Activated CD4-positive, alpha-beta T cell treated with anti-CD3 and anti-CD28 coated beads, Interleukin-2, amount 10 ng/mL, durations not matched to agents 24 days and 14 days (primary cell): ENCODE data around the gene POFUT2. TPM values are rescaled to one million over a fixed set of nuclear protein-coding genes. Genes with fewer than 3 reads are reported as not detected.

Experiments
- DNase-seq: peaks from one replicate; pipeline ENCODE4 v3.0.0; 2022
- H3K27ac Mint-ChIP-seq: one replicate; pipeline ENCODE4 v1.8.0; 2022; ENCODE audit warnings: mild to moderate bottlenecking, mixed read lengths
- H3K27me3 Mint-ChIP-seq: one replicate; pipeline ENCODE4 v1.8.0; 2022; ENCODE audit warnings: mixed read lengths
- H3K36me3 Mint-ChIP-seq: one replicate; pipeline ENCODE4 v1.8.0; 2022; ENCODE audit warnings: low read depth, mild to moderate bottlenecking, mixed read lengths
- H3K4me1 Mint-ChIP-seq: one replicate; pipeline ENCODE4 v1.8.0; 2021; ENCODE audit warnings: mixed read lengths
- H3K4me3 Mint-ChIP-seq: one replicate; pipeline ENCODE4 v1.8.0; 2022; ENCODE audit warnings: mild to moderate bottlenecking, moderate library complexity, mixed read lengths
- H3K9me3 Mint-ChIP-seq: one replicate; pipeline ENCODE4 v1.8.0; 2021; ENCODE audit warnings: mixed read lengths
- intact Hi-C: fragments of 100-400 bp; cut with micrococcal nuclease; formaldehyde crosslinking; loops from one replicate; pipeline ENCODE4 v1.15.1; 2023
- total RNA-seq: library from RNA; stranded (reverse); gene quantifications from 2 replicates; pipeline ENCODE4 v1.2.3, GENCODE V29; 2022

Gene POFUT2
- total RNA-seq, 1 donor from 2014 or later: 17.9 TPM

DNA sequence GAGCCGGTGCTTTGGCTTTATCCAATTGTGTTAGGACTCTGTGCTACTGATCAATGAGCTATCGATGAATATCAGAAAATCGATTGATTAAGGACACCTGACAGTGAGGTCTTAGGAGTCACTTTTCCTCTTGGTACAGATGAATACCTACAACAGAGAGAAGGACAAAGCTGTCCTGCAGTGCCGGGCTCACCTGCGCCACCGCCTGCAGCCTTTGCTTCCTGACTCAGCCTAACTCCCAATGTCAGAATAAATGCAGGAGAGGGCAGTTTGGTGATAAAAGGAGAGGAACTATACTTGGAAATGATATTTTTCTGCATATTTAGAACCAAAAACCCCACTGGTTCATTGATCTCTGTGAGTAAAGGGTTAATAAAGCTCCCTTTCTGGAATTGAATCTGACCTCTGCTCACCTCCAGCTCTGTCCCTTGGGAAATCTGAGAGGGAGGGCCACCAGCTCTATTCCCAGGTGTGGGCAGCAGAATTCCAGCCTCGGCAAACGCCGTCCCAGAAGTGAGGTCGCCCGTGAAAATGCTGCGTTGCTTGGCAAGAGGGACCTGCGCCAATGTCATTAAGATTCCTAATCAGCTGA, 39.3 kb downstream of the POFUT2 start:
- H3K27ac Mint-ChIP-seq: no peak overlapping the region
- H3K4me1 Mint-ChIP-seq: no peaks in the 10 kb centered on the region
- intact Hi-C loops: no loop called here
- no peak overlapping the region for H3K4me3 Mint-ChIP-seq
- peaks cover 2% of the 10 kb centered on the region for H3K36me3 Mint-ChIP-seq
- H3K9me3 Mint-ChIP-seq: no peaks in the 10 kb centered on the region
- peaks cover 22% of the 10 kb centered on the region for H3K27me3 Mint-ChIP-seq
- peak; percentile 50 for DNase-seq

DNA sequence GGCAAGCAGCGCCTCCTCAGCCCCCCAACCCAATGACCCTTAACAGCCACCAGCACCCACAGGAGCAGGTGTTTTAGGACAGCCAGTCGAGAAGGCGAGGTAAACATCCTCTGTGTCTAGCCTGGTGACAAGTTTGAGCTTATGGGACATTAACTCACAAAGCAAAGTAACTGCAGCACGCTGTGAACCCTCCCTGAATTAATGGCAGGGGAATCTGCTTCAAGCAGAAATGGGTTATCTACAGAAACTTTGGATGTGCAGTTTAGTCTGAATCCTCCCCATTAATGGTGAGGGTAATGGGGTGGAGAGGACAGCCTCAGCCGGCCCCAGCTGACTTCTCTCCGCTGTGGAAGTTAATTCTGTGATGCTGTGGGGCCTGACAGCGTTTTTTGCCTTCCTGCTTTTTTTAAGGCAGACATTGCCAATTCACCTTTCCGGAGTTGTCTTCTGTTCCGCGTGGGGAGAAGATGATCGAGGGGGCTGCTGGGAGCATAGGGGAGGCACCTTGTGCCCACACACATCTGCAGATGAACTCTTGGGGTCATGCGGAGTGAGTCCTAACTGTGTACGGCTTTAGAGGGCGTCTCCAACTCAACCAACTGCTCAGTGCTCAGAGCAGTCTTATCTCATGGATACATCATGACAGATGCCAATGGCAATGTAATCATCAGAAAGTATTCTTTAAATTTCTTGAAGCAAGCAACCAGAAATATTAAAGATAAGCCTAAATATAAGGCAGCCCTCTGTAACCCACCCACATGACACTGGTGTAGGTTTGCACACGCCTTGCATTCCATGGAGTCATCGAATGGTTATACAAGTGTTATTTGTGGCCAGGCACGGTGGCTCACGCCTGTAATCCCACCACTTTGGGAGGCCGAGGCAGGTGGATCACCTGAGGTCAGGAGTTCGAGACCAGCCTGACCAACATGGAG, 41.0 kb downstream of the POFUT2 start:
- intact Hi-C loops: no loop called here
- H3K4me3 Mint-ChIP-seq: no peak overlapping the region
- H3K36me3 Mint-ChIP-seq: peaks cover 3% of the 10 kb centered on the region
- H3K9me3 Mint-ChIP-seq: peaks cover 6% of the 10 kb centered on the region
- H3K27ac Mint-ChIP-seq: no peak overlapping the region
- H3K4me1 Mint-ChIP-seq: no peaks in the 10 kb centered on the region
- peaks cover 26% of the 10 kb centered on the region for H3K27me3 Mint-ChIP-seq
- peak; percentile 47 for DNase-seq

GRCh38 chr21:45244799-45245340, 42.8 kb downstream of the POFUT2 start:
- intact Hi-C loops: no loop called here
- H3K36me3 Mint-ChIP-seq: peaks cover 3% of the 10 kb centered on the region
- H3K27me3 Mint-ChIP-seq: peaks cover 29% of the 10 kb centered on the region
- H3K4me1 Mint-ChIP-seq: no peaks in the 10 kb centered on the region
- H3K27ac Mint-ChIP-seq: no peak overlapping the region
- H3K4me3 Mint-ChIP-seq: no peak overlapping the region
- DNase-seq: no peak
- peaks cover 17% of the 10 kb centered on the region for H3K9me3 Mint-ChIP-seq

GRCh38 chr21:45243603-45244002, 44.1 kb downstream of the POFUT2 start:
- Mint-ChIP-seq H3K36me3 (peaks cover 3% of the 10 kb centered on the region), H3K4me3 (no peak overlapping the region), H3K27ac (no peak overlapping the region), H3K27me3 (peaks cover 36% of the 10 kb centered on the region), H3K4me1 (no peaks in the 10 kb centered on the region), H3K9me3 (peaks cover 17% of the 10 kb centered on the region)
- intact Hi-C loops: no loop called here
- no peak for DNase-seq

GRCh38 chr21:45241357-45241756, 46.3 kb downstream of the POFUT2 start:
- peaks cover 3% of the 10 kb centered on the region for H3K36me3 Mint-ChIP-seq
- H3K27me3 Mint-ChIP-seq: peaks cover 41% of the 10 kb centered on the region
- no peak overlapping the region for H3K4me3 Mint-ChIP-seq

GRCh38 chr21:45237401-45237800, 50.3 kb downstream of the POFUT2 start:
- H3K36me3 Mint-ChIP-seq: no peaks in the 10 kb centered on the region
- intact Hi-C loops: no loop called here
- H3K9me3 Mint-ChIP-seq: peaks cover 17% of the 10 kb centered on the region
- H3K27me3 Mint-ChIP-seq: peaks cover 54% of the 10 kb centered on the region
- H3K4me3 Mint-ChIP-seq: no peak overlapping the region
- peaks cover 2% of the 10 kb centered on the region for H3K4me1 Mint-ChIP-seq
- no peak for DNase-seq
- no peak overlapping the region for H3K27ac Mint-ChIP-seq

More at GRCh38 chr21:45241357-45241756, 46.3 kb downstream of the POFUT2 start:
- intact Hi-C loops: no loop called here
- peaks cover 17% of the 10 kb centered on the region for H3K9me3 Mint-ChIP-seq
- no peak overlapping the region for H3K27ac Mint-ChIP-seq
- peak; percentile 51 for DNase-seq
- H3K4me1 Mint-ChIP-seq: peaks cover 2% of the 10 kb centered on the region

- Mint-ChIP-seq H3K4me1 (peaks cover 2% of the 10 kb centered on the region), H3K9me3 (peaks cover 9% of the 10 kb centered on the region), H3K4me3 (no peak overlapping the region), H3K27ac (no peak overlapping the region), H3K27me3 (peaks cover 55% of the 10 kb centered on the region), H3K36me3 (no peaks in the 10 kb centered on the region)
- intact Hi-C loops: no loop called here
- DNase-seq: peak; percentile 57
Measured at GRCh38 chr21:45236481-45236880, 51.2 kb downstream of the POFUT2 start.

- H3K27ac Mint-ChIP-seq: no peak overlapping the region
- peaks cover 1% of the 10 kb centered on the region for H3K9me3 Mint-ChIP-seq
- DNase-seq: no peak
- no peaks in the 10 kb centered on the region for H3K36me3 Mint-ChIP-seq
- peaks cover 51% of the 10 kb centered on the region for H3K27me3 Mint-ChIP-seq
- no peak overlapping the region for H3K4me3 Mint-ChIP-seq
- intact Hi-C loops: no loop called here
- peaks cover 2% of the 10 kb centered on the region for H3K4me1 Mint-ChIP-seq
Measured at GRCh38 chr21:45235488-45235887, 52.2 kb downstream of the POFUT2 start.

DNA sequence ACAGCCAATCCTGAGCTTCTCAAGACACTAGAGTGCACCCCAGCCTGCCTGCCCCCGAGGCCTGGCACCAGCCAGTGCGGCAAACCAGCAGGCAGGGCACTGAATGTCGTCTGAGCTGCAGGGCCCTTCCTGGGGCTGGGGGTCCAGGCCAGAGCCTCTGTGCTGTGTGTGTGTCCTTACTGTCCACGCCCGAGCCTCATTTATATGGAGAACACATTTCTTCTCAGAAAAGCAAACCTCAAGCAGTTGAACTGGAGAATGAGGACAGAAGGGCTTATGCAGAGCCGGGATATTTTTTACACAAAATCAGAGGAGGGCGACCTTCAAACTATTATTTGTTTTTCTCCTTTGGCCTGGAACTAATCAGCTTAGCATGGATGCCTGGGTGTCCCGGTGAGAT, 52.7 kb downstream of the POFUT2 start:
- H3K4me1 Mint-ChIP-seq: peaks cover 2% of the 10 kb centered on the region

DNA sequence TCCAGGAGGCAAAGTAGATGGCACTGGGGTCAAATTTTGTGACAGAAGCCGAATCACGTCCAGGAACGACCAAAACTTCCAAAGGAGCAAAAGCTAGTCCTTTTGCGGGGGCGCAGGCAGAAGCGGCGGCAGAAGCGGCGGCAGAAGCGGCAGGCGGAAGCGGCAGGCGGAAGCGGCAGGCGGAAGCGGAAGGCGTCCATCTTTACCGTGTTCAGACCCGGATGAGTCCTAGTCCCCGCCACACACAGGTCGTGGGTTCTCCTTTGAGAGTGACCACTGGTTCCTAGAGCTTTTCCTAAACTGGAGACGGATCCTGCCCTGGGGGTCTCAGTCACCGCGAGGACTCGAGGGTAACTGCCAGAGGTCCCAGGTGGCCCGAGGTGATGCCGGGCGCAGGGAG, 53.6 kb downstream of the POFUT2 start:
- Mint-ChIP-seq H3K36me3 (no peaks in the 10 kb centered on the region), H3K4me3 (no peak overlapping the region), H3K4me1 (peaks cover 2% of the 10 kb centered on the region), H3K27me3 (peaks cover 40% of the 10 kb centered on the region), H3K9me3 (no peaks in the 10 kb centered on the region), H3K27ac (no peak overlapping the region)
- intact Hi-C loops: no loop called here
- no peak for DNase-seq

More for the DNA sequence above, 52.7 kb downstream of the POFUT2 start:
- H3K36me3 Mint-ChIP-seq: no peaks in the 10 kb centered on the region
- H3K4me3 Mint-ChIP-seq: no peak overlapping the region
- no peaks in the 10 kb centered on the region for H3K9me3 Mint-ChIP-seq
- DNase-seq: no peak
- no peak overlapping the region for H3K27ac Mint-ChIP-seq
- H3K27me3 Mint-ChIP-seq: peaks cover 49% of the 10 kb centered on the region
- intact Hi-C loops: no loop called here

GRCh38 chr21:45231705-45232104, 56.0 kb downstream of the POFUT2 start:
- H3K27me3 Mint-ChIP-seq: peaks cover 24% of the 10 kb centered on the region
- H3K36me3 Mint-ChIP-seq: no peaks in the 10 kb centered on the region
- DNase-seq: no peak

DNA sequence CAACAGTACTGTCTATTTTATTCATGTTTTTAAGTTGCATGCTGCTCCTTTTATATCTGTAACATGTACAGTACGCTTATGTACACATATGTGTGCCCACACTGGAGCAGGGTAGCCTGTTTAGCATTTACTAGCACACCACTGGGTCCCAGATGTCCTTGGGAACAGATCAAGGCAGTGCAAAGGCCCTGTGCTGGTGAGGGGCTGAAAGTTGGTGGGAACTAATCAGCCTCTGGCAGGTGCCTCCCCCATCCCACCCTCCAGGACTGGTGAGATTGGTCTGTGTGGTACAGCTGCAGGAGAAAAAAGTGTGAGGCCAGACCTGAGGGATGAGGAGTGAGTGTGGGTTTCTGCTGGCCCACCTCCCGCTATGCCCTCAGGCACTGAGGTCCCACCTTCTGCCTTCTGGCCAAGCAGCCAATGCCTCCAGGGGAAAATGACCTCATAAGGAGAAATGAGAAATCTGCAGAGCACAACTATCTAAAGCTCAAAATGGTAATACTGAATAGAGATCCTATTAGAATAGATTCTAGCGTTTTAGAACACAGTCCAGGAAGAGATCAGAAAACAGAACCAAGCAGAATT, 58.9 kb downstream of the POFUT2 start:
- Mint-ChIP-seq H3K27ac (no peak overlapping the region), H3K4me3 (no peak overlapping the region), H3K36me3 (no peaks in the 10 kb centered on the region), H3K27me3 (peaks cover 13% of the 10 kb centered on the region), H3K4me1 (peaks cover 30% of the 10 kb centered on the region), H3K9me3 (no peaks in the 10 kb centered on the region)
- intact Hi-C loops: loop anchor here (1.0 to 5.0 kb wide), 2 partner anchors 76 to 151 kb away; no protein-coding TSS in a partner anchor
- DNase-seq: no peak

More at GRCh38 chr21:45231705-45232104, 56.0 kb downstream of the POFUT2 start:
- no peak overlapping the region for H3K4me3 Mint-ChIP-seq
- no peak overlapping the region for H3K27ac Mint-ChIP-seq
- intact Hi-C loops: no loop called here
- H3K9me3 Mint-ChIP-seq: no peaks in the 10 kb centered on the region
- H3K4me1 Mint-ChIP-seq: peaks cover 21% of the 10 kb centered on the region

DNA sequence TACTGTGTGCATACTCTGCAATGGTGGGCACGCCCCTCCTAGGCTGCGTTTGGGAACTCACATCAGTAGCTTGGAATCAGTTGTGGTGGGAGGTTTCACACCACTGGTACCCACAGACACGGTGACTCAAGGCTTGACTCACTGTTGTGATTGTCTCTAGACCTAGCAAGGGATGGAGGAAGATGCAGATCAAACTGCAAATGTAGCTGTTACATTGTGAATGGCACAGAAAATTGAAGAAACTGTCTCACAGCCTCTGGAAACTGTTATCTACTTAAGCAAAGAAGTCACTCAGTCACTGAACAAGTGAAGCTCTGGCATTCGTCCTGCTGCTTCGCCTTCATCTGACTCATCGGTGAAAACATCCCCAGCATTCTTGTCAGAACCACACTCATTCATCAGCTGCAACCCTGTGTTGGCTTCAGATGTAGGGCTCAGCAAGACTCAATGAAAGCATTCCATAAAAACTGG, 59.5 kb downstream of the POFUT2 start:
- H3K4me1 Mint-ChIP-seq: peaks cover 30% of the 10 kb centered on the region

More for the DNA sequence above, 59.5 kb downstream of the POFUT2 start:
- Mint-ChIP-seq H3K4me3 (no peak overlapping the region), H3K27me3 (peaks cover 8% of the 10 kb centered on the region), H3K27ac (peak overlapping the region; percentile 3), H3K36me3 (no peaks in the 10 kb centered on the region), H3K9me3 (no peaks in the 10 kb centered on the region)
- intact Hi-C loops: loop anchor here (1.0 to 5.0 kb wide), 2 partner anchors 76 to 151 kb away; no protein-coding TSS in a partner anchor
- peak; percentile 83 for DNase-seq
